T-helper 9 cell (primary cell): Measurements from ENCODE around the gene HEPACAM.
"Not testable (repeated sequence)": the region's sequence is repeated elsewhere in the genome, so short reads cannot be mapped to it uniquely, and the experiment has no call there.

ENCODE experiments used
- DNase-seq: peaks from one replicate; pipeline ENCODE4 v3.0.0-alpha.2; 2020
- total RNA-seq, 2 donors: gene quantifications; one replicate each; lab custom pipeline; 2026; lab: John Stamatoyannopoulos, UW

Gene HEPACAM
- total RNA-seq: 0 reads per million in 2 donors

- no peak for DNase-seq
Measured at GRCh38 chr11:124935548-124936514, at the start of gene HEPACAM. Gene HEPACAM, minus strand, starts transcription at chr11:124936047. Its CDS starts 41 bp downstream, at chr11:124936006.

GRCh38 chr11:124984512-124984854 lies 48.6 kb upstream of the HEPACAM start:
- no peak for DNase-seq

GRCh38 chr11:124983674-124984511 lies 48.0 kb upstream of the HEPACAM start:
- DNase-seq: no peak

GRCh38 chr11:124982043-124982442 lies 46.2 kb upstream of the HEPACAM start:
- no peak for DNase-seq

GRCh38 chr11:124978316-124978715 lies 42.5 kb upstream of the HEPACAM start:
- no peak for DNase-seq

- DNase-seq: no peak
Measured at GRCh38 chr11:124977006-124977405, 41.2 kb upstream of the HEPACAM start.

GRCh38 chr11:124976531-124976930 lies 40.7 kb upstream of the HEPACAM start:
- DNase-seq: no peak

GRCh38 chr11:124971810-124972209 lies 36.0 kb upstream of the HEPACAM start:
- no peak for DNase-seq

GRCh38 chr11:124970925-124971324 lies 35.1 kb upstream of the HEPACAM start:
- no peak for DNase-seq

GRCh38 chr11:124968197-124968596 lies 32.4 kb upstream of the HEPACAM start:
- not testable (repeated sequence) for DNase-seq

- DNase-seq: no peak
Measured at GRCh38 chr11:124961972-124962609, 26.2 kb upstream of the HEPACAM start.

GRCh38 chr11:124955035-124955434 lies 19.2 kb upstream of the HEPACAM start:
- no peak for DNase-seq

GRCh38 chr11:124954590-124954955 lies 18.7 kb upstream of the HEPACAM start:
- DNase-seq: no peak

- peak; percentile 92 for DNase-seq
Measured at GRCh38 chr11:124953753-124954589, 18.1 kb upstream of the HEPACAM start, which contains the start of gene CCDC15. Gene CCDC15, plus strand, starts transcription at chr11:124954202. Its CDS starts 531 bp downstream, at chr11:124954733.

GRCh38 chr11:124951341-124951740 lies 15.5 kb upstream of the HEPACAM start:
- no peak for DNase-seq

GRCh38 chr11:124950601-124951330 lies 14.9 kb upstream of the HEPACAM start:
- DNase-seq: no peak

GRCh38 chr11:124946735-124947141 lies 10.9 kb upstream of the HEPACAM start:
- no peak for DNase-seq

GRCh38 chr11:124945826-124946225 lies 10.0 kb upstream of the HEPACAM start:
- DNase-seq: no peak

- DNase-seq: no peak
Measured at GRCh38 chr11:124944565-124944964, 8.7 kb upstream of the HEPACAM start.

- no peak for DNase-seq
Measured at GRCh38 chr11:124943741-124944140, 7.9 kb upstream of the HEPACAM start.

GRCh38 chr11:124943254-124943616 lies 7.4 kb upstream of the HEPACAM start:
- DNase-seq: no peak
